GM19455 (cell line): ENCODE results near the gene NKD2.

Experiments
- ATAC-seq: cut with Tn5 transposase; IDR thresholded peaks from one replicate; pipeline ENCODE4 v1.9.1; 2021; ENCODE audit not compliant: unreplicated experiment

Gene NKD2

GRCh38 chr5:1083823-1084605 lies 75.4 kb downstream of the NKD2 start:
- no peak for ATAC-seq

- ATAC-seq, result no peak
Measured at GRCh38 chr5:1085391-1085790, 76.8 kb downstream of the NKD2 start.

- ATAC-seq, result no peak
Measured at GRCh38 chr5:1086137-1086536, 77.5 kb downstream of the NKD2 start.

- ATAC-seq, result no peak
Measured at GRCh38 chr5:1086871-1087270, 78.3 kb downstream of the NKD2 start.

- ATAC-seq, result no peak
Measured at GRCh38 chr5:1087428-1087827, 78.8 kb downstream of the NKD2 start.

DNA sequence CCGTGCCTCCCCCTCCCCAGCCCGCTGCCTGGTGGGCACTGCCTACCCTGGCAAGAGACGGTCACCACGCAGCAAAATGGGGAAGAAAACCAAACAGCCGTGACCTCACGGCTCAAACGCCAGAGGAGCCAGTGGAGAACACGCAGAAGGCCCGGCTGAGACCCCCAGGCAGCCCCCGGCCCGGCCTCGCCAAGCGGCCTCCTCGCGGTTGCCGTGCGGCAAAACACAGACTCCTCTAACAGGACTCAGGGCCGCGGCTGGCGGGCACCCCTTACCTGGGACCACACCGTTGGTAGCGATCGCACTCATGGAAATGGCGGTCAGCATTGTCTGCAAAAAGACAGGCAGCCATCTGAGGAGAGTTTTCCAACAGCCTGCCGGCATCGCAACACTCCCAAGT lies 79.4 kb downstream of the NKD2 start:
- no peak for ATAC-seq
